ENCODE results near the gene DHRS2.

DNA sequence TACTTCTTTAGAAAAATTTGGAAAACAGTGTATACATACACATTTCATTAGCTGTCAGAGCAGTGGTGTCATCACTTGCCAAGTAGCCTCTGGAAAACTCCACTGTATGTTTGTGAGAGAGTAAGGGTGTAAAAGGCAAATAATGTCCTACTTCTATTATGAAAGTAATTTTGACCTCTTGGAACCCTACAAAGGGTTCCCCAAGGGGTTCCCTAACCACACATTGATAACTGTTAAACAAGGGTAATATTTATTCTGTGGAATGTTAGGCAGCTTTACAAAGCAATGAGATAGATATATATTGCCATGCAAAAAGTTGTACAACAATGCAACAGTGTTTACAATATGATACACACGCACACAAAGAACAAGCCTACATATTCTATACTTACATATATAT is 18.6 kb upstream of the DHRS2 start:
- TF ChIP-seq CTCF (IDR thresholded peaks at IDR 0.05) (no peak), POLR2A (IDR thresholded peaks at IDR 0.05) (no peak)
